Ovary (tissue), 3 donors: ENCODE results near the gene AKT1S1.

Source experiments
- EP300 ChIP-seq: sonication (generic); formaldehyde crosslinking; IDR thresholded peaks from one replicate; pipeline ENCODE4 v1.6.1; 2017; ENCODE audit warnings: antibody characterized with exemption
- TF ChIP-seq, protein P1 (sequence below), 3 donors: fragments of 450-650 bp in 2 of 3; fragments of 200-600 bp in 1 of 3; IDR thresholded peaks; one replicate each; pipeline versions ENCODE4 v1.5.1 to v1.8.0; 2016 to 2022; ENCODE audit warnings: antibody characterized with exemption in 3 of 3, mild to moderate bottlenecking in 1 of 3
- donor health status: DM: no; HTN: no; CAD: no.

DNA sequence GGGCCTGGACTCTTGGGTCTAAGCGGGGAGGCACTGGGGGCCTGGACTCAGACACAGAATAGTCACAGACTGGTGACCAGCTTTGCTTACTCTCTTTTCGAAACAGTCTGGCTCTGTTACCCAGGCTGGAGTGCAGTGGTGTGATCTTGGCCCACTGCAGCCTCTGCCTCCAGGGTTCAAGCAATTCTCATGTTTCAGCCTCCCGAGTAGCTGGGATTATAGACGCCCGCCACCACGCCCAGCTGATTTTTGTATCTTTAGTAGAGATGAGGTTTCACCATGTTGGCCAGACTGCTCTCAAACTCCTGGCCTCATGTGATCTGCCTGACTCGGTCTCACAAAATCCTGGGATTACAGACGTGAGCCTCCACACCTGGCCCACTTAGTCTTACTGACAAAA, 48.0 kb downstream of the AKT1S1 start:
- TF ChIP-seq, protein P1, sequence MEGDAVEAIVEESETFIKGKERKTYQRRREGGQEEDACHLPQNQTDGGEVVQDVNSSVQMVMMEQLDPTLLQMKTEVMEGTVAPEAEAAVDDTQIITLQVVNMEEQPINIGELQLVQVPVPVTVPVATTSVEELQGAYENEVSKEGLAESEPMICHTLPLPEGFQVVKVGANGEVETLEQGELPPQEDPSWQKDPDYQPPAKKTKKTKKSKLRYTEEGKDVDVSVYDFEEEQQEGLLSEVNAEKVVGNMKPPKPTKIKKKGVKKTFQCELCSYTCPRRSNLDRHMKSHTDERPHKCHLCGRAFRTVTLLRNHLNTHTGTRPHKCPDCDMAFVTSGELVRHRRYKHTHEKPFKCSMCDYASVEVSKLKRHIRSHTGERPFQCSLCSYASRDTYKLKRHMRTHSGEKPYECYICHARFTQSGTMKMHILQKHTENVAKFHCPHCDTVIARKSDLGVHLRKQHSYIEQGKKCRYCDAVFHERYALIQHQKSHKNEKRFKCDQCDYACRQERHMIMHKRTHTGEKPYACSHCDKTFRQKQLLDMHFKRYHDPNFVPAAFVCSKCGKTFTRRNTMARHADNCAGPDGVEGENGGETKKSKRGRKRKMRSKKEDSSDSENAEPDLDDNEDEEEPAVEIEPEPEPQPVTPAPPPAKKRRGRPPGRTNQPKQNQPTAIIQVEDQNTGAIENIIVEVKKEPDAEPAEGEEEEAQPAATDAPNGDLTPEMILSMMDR (IDR thresholded peaks at IDR 0.05): no peak
- TF ChIP-seq EP300: no peak
